HCT116 (cell line): ENCODE measurements around the gene MACROH2A1.

Experiments used
- ATF3 ChIP-seq: IDR thresholded peaks from 2 replicates; pipeline ENCODE4 v1.6.1; 2012
- CTCF ChIP-seq, 3 experiments: fragments of 200-600 bp in 1 of 3; sonication (generic) in 1 of 3; IDR thresholded peaks in 2 of 3; conservative IDR thresholded peaks in 1 of 3; 2 replicates each; pipeline ENCODE4 v1.5.1; 2012 to 2017; ENCODE audit warnings: low read depth in 2 of 3, low read length in 2 of 3, antibody characterized with exemption in 1 of 3, borderline replicate concordance in 1 of 3, control low read depth in 1 of 3, mild to moderate bottlenecking in 1 of 3, mixed read lengths in 1 of 3, mixed run types in 1 of 3, moderate library complexity in 1 of 3; ENCODE audit not compliant: insufficient read depth in 1 of 3
- EZH2 ChIP-seq: fragments of 200-600 bp; sonication (generic); IDR thresholded peaks from 2 replicates; pipeline ENCODE4 v1.6.1; 2017; ENCODE audit warnings: antibody characterized with exemption, mixed run types
- POLR2A ChIP-seq: IDR thresholded peaks from 2 replicates; pipeline ENCODE4 v1.7.0; 2011; ENCODE audit warnings: borderline replicate concordance; ENCODE audit not compliant: insufficient read depth, insufficient read length; ENCODE audit errors: extremely low read depth
- POLR2AphosphoS5 ChIP-seq: IDR thresholded peaks from 2 replicates; pipeline ENCODE4 v1.6.1; 2011; ENCODE audit warnings: mild to moderate bottlenecking, low read depth, low read length, moderate library complexity
- RAD21 ChIP-seq: IDR thresholded peaks from 2 replicates; pipeline ENCODE4 v1.6.1; 2012; ENCODE audit warnings: low read depth, mild to moderate bottlenecking
- REST ChIP-seq: IDR thresholded peaks from 2 replicates; pipeline ENCODE4 v1.6.1; 2012; ENCODE audit warnings: low read depth
- SP1 ChIP-seq: IDR thresholded peaks from 2 replicates; pipeline ENCODE4 v1.6.1; 2012; ENCODE audit warnings: low read depth
- YY1 ChIP-seq: IDR thresholded peaks from 2 replicates; pipeline ENCODE4 v1.6.1; 2011; ENCODE audit warnings: low read length, low read depth, moderate library complexity, mild to moderate bottlenecking; ENCODE audit not compliant: insufficient replicate concordance; ENCODE audit errors: extremely low read depth
- ZBTB33 ChIP-seq: IDR thresholded peaks from 2 replicates; pipeline ENCODE4 v1.6.1; 2011; ENCODE audit warnings: mild to moderate bottlenecking, low read length, moderate library complexity; ENCODE audit not compliant: insufficient replicate concordance; ENCODE audit errors: extremely low read depth

- TF ChIP-seq CTCF (IDR thresholded peaks at IDR 0.05 in 2 of 3, conservative IDR thresholded peaks at IDR 0.05 in 1 of 3; ENCODE audit: borderline replicate concordance in 1 of 3, insufficient read depth in 1 of 3, low read depth in 2 of 3, low read length in 2 of 3) (no peak), RAD21 (no peak), YY1 (no peak), SP1 (no peak), POLR2AphosphoS5 (no peak), POLR2A (no peak), ATF3 (no peak), EZH2 (no peak), ZBTB33 (no peak), REST (no peak)
Observed at GRCh38 chr5:135335031-135335828, 63.8 kb downstream of the MACROH2A1 start.
